ENCODE measurements around the gene KIF5A. TPM values are rescaled to one million over a fixed set of nuclear protein-coding genes. Genes with fewer than 3 reads are reported as not detected.

Gene KIF5A
- total RNA-seq, 6 experiments from 2014 or later: 1.0 to 1.8 (median 1.2) TPM

GRCh38 chr12:57592551-57593165, 42.8 kb downstream of the KIF5A start:
- DNase-seq: no peak
- Mint-ChIP-seq H3K27me3 (ENCODE audit: insufficient read depth) (no peaks in the 10 kb centered on the region; the same call in 1 of the 2 replicates), H3K4me1 (ENCODE audit: low read depth) (peaks cover 26% of the 10 kb centered on the region), H3K9me3 (no peaks in the 10 kb centered on the region), H3K27ac (no peak overlapping the region), H3K4me3 (peak overlapping the region; percentile 92), H3K36me3 (ENCODE audit: low read depth) (no peaks in the 10 kb centered on the region)
- TF ChIP-seq CTCF (IDR thresholded peaks at IDR 0.05): no peak

- H3K27ac Mint-ChIP-seq: no peak overlapping the region
- peaks cover 26% of the 10 kb centered on the region for H3K4me1 Mint-ChIP-seq (ENCODE audit: low read depth)
- no peak overlapping the region for H3K4me3 Mint-ChIP-seq
- no peaks in the 10 kb centered on the region; the same call in 1 of the 2 replicates for H3K27me3 Mint-ChIP-seq (ENCODE audit: insufficient read depth)
- no peaks in the 10 kb centered on the region for H3K9me3 Mint-ChIP-seq
- no peak for DNase-seq
- no peak for TF ChIP-seq CTCF (IDR thresholded peaks at IDR 0.05)
- no peaks in the 10 kb centered on the region for H3K36me3 Mint-ChIP-seq (ENCODE audit: low read depth)
These were observed 43.3 kb downstream of the KIF5A start for GRCh38 chr12:57593187-57593586.

- no peaks in the 10 kb centered on the region; the same call in 1 of the 2 replicates for H3K27me3 Mint-ChIP-seq (ENCODE audit: insufficient read depth)
- DNase-seq: no peak
- H3K27ac Mint-ChIP-seq: no peak overlapping the region
- H3K4me1 Mint-ChIP-seq (ENCODE audit: low read depth): peaks cover 14% of the 10 kb centered on the region
- no peaks in the 10 kb centered on the region; the same call in 1 of the 2 replicates for H3K36me3 Mint-ChIP-seq (ENCODE audit: low read depth)
- TF ChIP-seq CTCF (IDR thresholded peaks at IDR 0.05): no peak
- H3K9me3 Mint-ChIP-seq: no peaks in the 10 kb centered on the region
- H3K4me3 Mint-ChIP-seq: no peak overlapping the region
These were observed 50.6 kb downstream of the KIF5A start for GRCh38 chr12:57600395-57600794.

- Mint-ChIP-seq H3K9me3 (no peaks in the 10 kb centered on the region), H3K4me1 (ENCODE audit: low read depth) (peaks cover 21% of the 10 kb centered on the region), H3K27ac (no peak overlapping the region), H3K27me3 (ENCODE audit: insufficient read depth) (peaks cover 3% of the 10 kb centered on the region; the same call in 1 of the 2 replicates), H3K4me3 (no peak overlapping the region), H3K36me3 (ENCODE audit: low read depth) (no peaks in the 10 kb centered on the region; the same call in 1 of the 2 replicates)
- TF ChIP-seq CTCF (IDR thresholded peaks at IDR 0.05): no peak
- no peak for DNase-seq
These were observed 52.7 kb downstream of the KIF5A start for GRCh38 chr12:57602544-57602943.

GRCh38 chr12:57603324-57603723, 53.5 kb downstream of the KIF5A start:
- no peak for TF ChIP-seq CTCF (IDR thresholded peaks at IDR 0.05)
- Mint-ChIP-seq H3K4me3 (peak overlapping the region; percentile 90), H3K27me3 (ENCODE audit: insufficient read depth) (peaks cover 3% of the 10 kb centered on the region; the same call in 1 of the 2 replicates), H3K27ac (peak overlapping the region; percentile 91; the same call in 1 of the 2 replicates), H3K9me3 (no peaks in the 10 kb centered on the region), H3K4me1 (ENCODE audit: low read depth) (peaks cover 21% of the 10 kb centered on the region), H3K36me3 (ENCODE audit: low read depth) (no peaks in the 10 kb centered on the region; the same call in 1 of the 2 replicates)
- no peak for DNase-seq
